ENCODE measurements around the gene TBC1D8. TPM values are rescaled to one million over a fixed set of nuclear protein-coding genes. Genes with fewer than 3 reads are reported as not detected.

The TBC1D8 gene
- total RNA-seq, 1 donor, result 1.6 TPM

- DNase-seq (ENCODE audit: low read depth in 2 of 3, low spot score in 2 of 3), result peak; percentile 63 to 83 (median 75)
These were observed 166.3 kb downstream of the TBC1D8 start for GRCh38 chr2:100984892-100985307.

DNA sequence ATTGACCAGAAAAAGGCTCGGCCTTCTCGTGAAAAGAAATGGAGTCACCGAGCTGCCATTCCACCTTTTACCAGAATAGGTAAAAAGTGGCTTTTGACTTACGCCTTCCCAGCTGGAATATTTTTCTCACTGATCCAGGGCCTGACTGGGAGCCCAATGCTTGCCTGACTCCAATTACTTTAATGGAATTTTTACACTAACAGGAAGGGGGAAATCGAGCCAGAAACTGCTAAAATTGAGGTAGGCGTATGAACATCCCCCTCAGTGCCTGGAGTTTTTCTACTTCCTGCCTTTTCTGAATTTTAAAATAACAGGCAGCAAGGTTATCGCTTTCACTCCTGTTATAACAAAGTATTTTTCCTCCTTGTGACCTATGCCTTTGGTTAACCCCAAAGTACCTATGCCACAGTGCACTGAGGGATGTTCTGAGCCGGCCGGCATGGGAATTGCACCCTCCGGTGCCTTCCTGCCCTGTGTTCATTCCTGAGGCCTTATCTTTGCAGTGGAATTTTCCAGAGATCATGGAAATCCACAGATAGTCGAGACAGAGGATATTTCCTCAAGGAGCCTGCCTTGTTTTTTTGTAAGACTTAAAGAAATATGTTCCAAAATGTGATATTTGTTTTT, 167.4 kb downstream of the TBC1D8 start:
- no peak for DNase-seq (ENCODE audit: low read depth in 2 of 3, low spot score in 2 of 3)

DNA sequence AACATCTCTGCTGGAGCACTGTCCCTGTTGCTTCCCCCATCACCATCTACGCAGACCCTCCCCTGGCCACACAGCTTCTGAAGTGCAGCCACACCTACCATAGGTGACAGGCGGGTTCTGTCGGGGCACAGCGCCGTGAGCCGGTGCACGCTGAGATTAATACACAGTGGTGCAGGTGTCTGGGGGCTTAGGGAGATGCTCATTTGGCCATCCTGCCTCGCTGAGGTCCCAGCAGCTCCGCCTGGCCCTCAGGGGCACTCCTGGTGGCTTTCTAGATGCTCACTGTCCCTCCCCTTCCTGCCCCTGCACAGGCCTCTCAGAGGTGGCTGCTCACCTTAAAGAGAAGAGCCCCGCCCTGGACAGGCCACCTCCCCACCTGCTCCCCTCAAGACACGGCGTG, 168.0 kb downstream of the TBC1D8 start:
- DNase-seq (ENCODE audit: low read depth in 2 of 3, low spot score in 2 of 3), result no peak

DNA sequence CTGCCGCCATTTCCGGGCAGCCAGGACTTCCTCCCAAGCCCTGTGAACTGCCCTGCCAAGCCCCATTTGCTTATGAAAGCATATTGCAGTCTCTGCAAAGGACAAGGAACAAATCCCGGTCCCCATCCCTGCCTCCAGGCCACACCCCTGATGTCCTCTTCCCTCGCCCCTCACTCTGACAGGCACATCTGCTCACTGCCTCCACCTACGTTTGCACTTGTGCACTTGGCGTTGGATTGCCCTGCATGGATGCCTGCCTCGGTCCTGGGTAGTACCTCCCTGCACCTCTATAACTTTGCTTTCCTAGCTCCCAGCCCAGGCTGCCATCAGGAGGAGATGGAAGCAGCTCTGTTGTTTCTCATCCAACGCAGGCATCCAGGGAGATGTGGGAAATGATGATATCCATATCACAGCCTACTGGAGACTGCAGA, 168.7 kb downstream of the TBC1D8 start:
- no peak for DNase-seq (ENCODE audit: low read depth in 2 of 3, low spot score in 2 of 3)

DNA sequence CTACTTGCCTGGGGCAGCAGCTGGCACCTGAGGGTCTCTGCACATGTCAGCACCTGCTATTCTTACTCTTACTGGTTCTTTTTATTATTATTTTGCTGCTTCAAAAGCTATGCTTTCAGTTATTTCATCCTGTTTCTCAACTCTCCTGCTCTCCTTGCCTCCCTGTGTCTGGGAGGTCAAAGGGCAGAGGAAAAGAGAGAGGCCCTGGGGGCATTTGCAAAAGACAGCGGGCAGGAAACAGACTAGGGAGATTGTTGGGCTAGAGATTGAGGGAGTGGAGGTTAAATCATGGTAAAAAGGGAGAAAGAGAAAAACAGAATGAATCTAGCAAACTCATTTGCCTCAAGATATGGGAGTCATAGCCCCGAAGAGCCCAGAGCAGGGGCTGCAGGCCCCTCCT, 170.2 kb downstream of the TBC1D8 start:
- no peak for DNase-seq (ENCODE audit: low read depth in 2 of 3, low spot score in 2 of 3)

- DNase-seq (ENCODE audit: low read depth in 2 of 3, low spot score in 2 of 3), result no peak
These were observed 171.1 kb downstream of the TBC1D8 start for GRCh38 chr2:100980046-100980445.

DNA sequence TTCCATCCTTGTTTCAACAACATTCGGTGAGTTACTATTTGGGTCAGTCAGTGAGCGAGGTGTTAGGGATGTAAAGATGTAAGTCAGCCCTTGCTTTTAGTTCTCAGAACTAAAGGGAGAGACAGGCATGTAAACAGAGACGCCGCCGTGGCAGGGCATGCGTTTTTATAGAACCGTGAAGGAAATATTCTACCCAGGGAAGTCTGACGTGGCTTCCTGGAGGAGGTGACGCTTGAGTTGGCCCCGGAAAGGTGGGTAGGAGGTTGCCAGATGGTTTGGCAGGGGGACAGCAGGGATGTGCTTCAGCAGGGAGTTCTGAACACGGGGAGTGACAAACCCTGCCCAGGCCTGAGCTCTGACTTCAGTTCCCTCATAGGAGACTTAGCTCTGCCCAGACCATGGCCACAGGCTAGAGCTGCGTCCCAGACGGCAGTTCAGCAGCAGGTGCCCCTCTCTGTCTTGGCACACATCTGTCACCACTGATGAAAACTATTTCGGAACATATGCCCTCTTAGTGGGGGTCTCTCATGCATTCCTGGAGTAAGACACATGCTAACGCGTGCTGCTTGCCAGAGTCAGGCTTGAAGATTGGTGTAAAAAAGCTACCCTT, 172.5 kb downstream of the TBC1D8 start:
- no peak for DNase-seq (ENCODE audit: low read depth in 2 of 3, low spot score in 2 of 3)

- no peak for DNase-seq (ENCODE audit: low read depth in 2 of 3, low spot score in 2 of 3)
These were observed 173.7 kb downstream of the TBC1D8 start for GRCh38 chr2:100977511-100977910.

GRCh38 chr2:100976645-100977391, 174.4 kb downstream of the TBC1D8 start:
- DNase-seq (ENCODE audit: low read depth in 2 of 3, low spot score in 2 of 3), result no peak

DNA sequence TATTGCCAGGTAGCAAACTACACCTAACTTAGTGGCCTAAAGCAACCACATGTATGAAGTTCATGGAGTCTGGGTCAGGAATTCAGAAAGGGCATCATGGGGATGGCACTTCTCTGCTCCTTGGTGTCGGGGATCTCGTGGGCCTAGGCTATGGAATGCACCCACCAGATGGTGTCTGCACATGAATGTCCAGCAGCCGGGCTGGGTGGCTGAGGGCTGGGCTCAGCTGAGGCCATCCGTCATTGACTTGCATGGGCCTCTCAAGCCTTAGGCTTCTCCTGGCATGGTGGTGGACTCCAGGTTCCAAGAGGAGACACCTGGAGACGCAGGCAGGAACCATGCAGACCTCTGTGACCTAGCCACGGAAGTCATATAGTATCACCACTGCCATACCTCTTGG, 175.1 kb downstream of the TBC1D8 start:
- no peak for DNase-seq (ENCODE audit: low read depth in 2 of 3, low spot score in 2 of 3)

GRCh38 chr2:100975521-100975785, 175.7 kb downstream of the TBC1D8 start:
- DNase-seq (ENCODE audit: low read depth in 2 of 3, low spot score in 2 of 3), result no peak

DNA sequence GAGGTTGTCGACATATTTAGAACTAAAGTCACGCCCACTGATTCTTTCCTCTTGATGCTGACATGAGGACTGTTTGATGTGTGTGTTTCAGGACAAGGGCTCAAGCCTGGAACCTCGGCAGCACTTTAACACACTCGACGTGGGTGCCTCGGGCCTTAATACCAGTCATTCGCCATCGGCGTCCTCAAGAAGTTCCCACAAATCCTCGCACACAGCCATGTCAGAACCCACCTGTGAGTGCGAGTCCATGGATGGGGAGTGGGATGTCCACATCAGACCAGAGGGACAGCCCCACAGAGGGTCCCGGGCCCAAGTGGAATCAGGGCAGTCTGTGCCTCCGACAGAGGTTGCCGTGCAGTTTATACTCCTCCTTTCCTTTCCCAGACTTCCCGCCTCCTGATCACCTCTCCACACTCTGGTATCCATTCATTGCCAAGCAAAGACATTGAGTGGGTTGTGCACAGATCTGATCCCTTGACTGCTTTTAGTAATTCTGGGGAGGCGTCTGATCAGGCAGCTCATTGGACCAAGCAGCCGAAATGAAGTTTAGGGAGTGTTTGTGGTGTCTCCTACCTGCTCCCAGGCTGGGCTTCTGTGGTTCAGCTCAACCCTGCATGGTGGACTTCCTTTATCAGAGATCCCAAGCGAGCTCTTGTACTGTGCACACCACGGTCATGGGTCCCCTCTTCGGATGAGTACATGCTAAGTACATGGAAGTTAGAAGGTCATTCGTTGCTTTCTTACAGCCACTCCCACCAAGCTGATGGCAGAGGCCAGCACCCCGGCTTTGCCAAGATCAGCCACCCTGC, 176.3 kb downstream of the TBC1D8 start:
- DNase-seq (ENCODE audit: low read depth in 2 of 3, low spot score in 2 of 3), result no peak

DNA sequence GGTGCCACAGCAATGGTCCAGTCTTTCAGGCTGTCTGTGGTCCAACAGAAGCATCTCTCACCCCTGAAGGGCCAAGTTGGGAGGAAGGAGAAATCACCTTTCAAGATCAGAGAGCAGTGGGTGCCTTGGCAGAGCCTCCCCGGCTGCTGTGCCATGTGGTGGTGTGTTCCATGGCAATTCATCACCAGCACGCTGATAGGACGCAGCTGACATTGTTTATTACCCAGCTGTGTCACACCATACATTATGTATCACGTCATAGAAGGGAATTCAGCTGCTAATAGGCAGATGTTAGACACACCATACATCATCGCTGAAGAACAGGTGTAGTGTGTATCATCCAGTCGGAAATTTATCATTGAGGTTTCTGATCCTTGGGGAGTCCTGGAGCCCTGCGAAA, 178.7 kb downstream of the TBC1D8 start:
- DNase-seq (ENCODE audit: low read depth in 2 of 3, low spot score in 2 of 3), result no peak

- DNase-seq (ENCODE audit: low read depth in 2 of 3, low spot score in 2 of 3), result no peak
These were observed 180.0 kb downstream of the TBC1D8 start for GRCh38 chr2:100971221-100971620.

- no peak for DNase-seq (ENCODE audit: low read depth in 2 of 3, low spot score in 2 of 3)
These were observed 181.2 kb downstream of the TBC1D8 start for GRCh38 chr2:100969998-100970397.

DNA sequence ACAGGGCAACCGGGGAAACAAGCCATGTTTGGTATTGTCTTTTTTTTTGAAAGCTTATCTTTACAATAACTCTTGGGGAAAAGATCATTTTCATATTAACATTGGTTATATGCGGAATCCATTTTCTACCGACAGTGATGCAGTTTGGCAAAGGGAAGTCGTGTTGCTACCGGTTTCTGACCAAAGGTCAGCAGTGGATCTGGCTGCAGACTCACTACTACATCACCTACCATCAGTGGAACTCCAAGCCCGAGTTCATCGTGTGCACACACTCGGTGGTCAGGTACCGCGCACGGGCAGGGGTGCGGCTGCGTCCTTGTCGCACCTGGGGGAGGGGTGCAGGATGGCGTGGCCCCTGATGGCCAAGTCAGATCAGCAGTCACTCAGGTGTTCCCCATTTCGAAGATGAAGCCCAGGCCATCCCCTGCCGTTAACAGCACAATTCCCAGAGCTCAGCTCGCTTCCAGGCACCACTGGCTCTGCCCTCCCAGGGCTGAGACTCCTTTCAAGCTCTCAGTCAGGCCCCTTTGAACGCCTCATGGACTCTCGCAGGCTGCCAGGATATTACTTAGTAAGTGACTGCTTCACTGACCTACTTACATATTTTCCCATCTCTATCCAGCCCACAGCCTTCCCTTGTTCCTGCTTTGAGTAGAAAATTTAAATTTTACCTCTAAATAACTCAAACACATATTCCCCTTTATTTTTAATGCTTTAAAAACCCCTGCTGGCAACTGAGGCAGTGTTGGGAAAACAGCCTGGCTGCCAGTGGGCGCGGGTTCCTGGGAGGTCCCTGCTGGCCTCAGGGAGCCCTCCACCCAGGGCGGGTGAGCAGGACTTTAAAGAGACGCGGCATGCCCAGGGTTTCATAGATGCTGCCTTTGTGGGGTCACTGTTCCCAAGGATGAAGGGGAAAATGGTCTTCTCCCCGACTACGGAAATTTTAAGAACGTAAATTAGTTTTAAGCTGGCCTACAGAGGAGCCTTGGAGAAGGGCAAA, 182.7 kb downstream of the TBC1D8 start:
- DNase-seq (ENCODE audit: low read depth in 2 of 3, low spot score in 2 of 3), result no peak

DNA sequence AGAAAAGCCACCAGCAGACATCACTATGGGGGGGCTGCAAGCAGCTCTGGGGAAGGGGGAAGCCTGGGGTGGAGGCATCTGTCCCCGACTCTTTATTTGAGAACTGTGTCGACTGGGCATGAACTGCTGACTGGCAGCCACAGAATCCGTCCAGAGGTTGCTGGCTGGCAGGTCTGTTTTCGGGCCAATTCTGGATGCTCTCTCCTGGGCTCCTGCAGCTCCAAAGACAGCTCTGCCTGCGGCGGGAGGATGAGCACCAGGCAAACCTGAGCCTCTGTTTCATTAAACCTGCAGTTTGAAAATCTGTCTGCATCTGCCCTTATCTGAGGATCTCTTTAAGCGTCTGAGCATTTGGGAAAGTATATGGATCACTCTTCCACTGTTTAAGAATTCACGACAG, 183.5 kb downstream of the TBC1D8 start:
- no peak for DNase-seq (ENCODE audit: low read depth in 2 of 3, low spot score in 2 of 3)

DNA sequence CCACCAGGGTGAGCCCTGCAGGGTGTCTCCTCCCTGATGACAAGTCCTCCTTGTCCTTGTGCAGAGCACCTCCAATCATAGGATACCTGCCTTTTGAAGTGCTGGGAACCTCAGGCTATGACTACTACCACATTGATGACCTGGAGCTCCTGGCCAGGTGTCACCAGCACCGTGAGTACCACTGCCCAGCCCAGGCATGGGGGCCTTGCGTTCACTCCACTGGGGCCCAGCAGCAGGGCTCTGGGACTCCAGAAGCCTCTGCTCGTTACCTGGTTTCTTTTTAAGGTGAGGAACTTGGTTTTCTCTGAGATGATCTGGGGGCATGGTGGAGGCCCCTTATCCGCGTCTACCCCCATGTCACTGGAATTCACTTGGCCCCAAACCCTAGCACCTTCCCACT, 185.6 kb downstream of the TBC1D8 start:
- no peak for DNase-seq (ENCODE audit: low read depth in 2 of 3, low spot score in 2 of 3)

DNA sequence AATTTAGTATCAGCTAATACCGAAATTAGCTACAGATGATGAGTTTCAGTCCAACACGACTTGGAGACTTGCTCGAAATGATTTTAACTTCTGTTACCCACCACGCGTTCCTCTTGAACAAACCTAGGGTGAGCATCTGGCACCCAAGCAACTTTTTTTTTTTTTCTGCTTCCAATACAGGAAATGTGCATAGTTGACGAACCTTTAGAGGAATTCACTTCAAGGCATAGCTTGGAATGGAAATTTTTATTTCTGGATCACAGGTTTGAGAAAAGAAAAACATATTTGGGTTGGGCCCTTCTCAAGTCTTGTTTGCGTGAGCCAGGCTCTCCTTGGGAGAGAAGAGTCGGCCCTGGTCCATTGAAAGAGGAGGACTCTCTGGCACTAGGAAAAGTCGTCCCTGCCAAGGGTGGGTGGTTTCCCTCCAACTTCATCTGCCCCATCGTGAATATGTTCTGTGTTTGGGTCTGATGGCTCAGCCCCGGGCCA, 186.5 kb downstream of the TBC1D8 start:
- no peak for DNase-seq (ENCODE audit: low read depth in 2 of 3, low spot score in 2 of 3)

DNA sequence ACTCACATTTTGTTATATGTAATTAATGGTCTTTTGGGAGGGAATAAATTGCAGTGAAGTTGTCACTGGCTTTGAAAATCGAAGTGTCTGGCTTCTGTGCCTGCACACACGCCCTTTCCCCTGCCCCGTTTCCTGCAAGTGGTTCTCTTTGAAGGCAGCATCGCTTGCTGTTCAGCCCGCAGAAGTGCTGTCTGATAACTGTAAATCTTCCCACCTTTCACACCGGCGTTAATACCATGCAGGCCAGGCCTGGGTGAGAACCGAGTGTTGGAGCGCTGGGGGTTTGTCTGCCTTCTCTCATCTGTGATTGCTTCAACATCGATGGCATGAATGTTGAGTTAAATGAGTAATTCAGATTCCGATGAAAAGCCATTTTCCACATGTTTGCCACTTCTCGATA, 187.0 kb downstream of the TBC1D8 start:
- DNase-seq (ENCODE audit: low read depth in 2 of 3, low spot score in 2 of 3), result no peak
